Measurements from ENCODE around the gene TMEM87B. TPM values are rescaled to one million over a fixed set of nuclear protein-coding genes. Genes with fewer than 3 reads are reported as not detected.
A peak's percentile ranks its signal among the peaks of the same experiment; 100 is the strongest.

TMEM87B gene
- 13.7 TPM for polyA plus RNA-seq (ENCODE audit: insufficient read length)

DNA sequence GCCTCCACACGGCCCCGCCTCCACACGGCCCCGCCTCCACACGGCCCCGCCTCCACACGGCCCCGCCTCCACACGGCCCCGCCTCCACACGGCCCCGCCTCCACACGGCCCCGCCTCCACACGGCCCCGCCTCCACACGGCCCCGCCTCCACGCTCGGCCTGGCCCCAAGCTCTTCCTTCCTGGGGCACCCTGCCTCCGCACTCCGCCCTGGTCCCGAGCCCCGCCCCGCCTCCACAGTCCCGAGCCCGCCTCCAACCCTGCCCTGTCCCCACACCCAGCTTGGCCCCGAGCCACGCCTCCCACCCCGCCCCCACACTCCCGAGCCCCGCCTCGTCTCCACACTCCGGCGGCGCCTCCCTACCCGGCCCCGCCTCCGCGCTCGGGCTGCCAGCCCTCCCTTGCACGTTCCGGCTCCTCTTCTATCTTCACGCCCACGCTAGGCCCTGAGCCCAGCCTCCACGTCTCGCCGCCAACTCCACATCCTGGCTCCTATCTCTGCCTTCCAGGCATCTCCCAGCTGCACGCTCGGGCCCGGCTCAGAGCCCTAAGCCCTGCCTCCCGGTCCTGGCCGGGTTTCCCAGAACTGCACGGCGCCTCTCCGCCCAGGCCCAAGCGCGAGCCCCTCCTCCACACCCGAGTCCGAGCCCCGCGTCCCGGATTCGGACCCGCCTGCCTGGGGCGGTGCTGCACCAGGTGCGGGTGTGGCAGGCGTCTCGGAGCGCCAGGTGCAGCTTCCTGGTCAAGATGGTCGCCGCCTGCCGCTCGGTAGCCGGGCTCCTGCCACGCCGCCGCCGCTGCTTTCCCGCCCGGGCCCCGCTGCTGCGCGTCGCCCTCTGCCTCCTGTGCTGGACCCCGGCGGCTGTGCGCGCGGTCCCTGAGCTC is at the start of gene TMEM87B:
Gene TMEM87B (plus strand): TSS at position 423 of the 883 bp plus-strand sequence. CDS start 323 bp downstream, at position 746.
- DNase-seq, result peak; percentile 99

DNA sequence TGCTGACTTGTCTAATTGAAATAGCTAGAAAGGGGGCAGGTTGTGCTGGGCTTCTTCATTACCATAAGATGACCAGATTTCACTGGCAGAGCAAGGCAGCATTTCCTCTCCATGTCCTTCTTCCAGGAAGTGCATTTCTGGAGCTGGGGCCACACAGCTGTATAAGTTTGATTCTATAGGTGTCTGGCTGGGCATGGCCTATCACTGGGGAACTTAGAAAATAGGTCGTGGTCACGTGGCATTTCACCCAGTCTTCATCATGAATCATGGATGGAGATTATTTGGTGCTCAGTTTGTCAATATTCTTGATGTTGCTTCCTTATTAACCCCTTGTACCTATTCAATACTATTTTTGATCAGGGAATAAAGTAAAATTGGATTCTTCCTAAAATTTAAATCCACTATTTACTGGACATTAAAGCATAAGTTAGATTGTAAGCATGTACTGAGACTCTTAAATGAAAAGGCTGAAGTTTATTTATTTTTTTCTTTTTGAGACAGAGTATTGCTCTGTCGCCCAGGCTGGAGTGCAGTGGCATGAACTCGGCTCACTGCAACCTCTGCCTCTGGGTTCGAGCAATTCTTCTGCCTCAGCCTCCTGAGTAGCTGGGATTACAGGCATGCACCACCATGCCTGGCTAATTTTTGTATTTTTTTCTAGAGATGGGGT is 49.5 kb upstream of the TMEM87B start:
- no peak for DNase-seq

- DNase-seq, result no peak
Observed at GRCh38 chr2:112006076-112006410, 49.0 kb upstream of the TMEM87B start.

- no peak for DNase-seq
Observed at GRCh38 chr2:112007493-112007892, 47.6 kb upstream of the TMEM87B start.

DNA sequence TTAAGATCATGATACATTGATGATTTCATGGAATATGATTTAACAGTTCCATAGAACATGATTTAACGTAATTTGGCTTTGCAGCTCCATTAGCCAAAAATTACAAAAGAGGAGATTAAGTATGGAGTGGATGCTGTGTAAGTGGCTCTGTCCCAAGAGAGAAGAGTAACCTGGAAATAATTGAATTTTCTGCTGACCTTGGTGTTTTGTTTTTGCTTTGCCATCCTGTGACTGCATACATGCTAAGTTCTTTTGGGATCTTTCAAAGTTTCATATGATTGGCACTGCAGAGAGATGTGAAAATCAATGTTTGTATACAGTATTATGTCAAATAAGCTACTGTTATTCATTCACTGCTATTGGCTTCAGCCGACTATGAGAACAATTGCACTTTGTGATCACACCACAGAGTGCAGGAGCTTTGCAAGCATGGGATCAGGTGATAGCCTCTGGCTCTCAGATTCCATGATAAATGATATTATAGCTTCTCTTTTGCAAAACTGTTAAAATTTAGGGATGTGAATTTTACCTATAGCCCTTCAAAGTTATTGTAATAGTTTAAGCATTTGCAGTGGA is 46.1 kb upstream of the TMEM87B start:
- no peak for DNase-seq

- no peak for DNase-seq
Observed at GRCh38 chr2:112010751-112011150, 44.3 kb upstream of the TMEM87B start.

DNA sequence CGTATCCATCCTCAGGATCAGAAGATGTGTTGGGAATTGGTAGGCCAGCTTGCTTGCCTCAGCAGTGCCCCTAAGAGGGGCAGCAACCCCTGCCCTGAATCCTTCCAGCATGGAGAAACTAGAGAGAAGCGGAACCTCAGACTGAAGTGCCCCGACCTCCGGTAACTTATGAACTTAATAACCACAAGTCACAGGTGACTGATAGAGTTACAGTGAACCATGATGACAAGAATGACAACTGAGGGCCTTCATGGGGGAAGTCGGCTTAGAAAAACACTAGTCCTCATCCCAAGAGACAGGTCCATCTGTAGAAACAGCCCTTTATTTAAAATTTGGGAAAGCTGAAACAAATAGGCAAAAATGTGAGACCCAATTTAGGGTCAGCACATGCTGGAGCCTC is 42.5 kb upstream of the TMEM87B start:
- no peak for DNase-seq

DNA sequence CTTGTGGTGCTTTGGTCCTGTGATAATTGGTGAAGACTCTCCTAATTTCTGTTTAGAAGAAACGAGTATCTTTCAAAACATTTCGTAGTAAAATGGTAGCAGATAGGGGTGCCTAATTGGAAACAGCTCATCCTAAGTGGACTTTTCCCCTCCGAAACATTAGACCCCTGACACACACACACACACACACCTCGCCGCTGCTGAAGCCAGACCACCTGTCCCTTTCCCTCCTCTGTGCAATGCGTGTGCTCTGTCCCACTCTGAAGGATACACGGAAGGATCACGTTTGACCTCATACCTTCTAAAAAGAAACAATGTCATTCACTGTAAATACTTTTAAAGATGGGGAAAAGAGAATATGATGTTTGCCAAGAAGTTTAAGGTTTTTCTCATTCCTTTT is 36.2 kb upstream of the TMEM87B start:
- DNase-seq, result no peak

GRCh38 chr2:112019569-112019982 is 35.5 kb upstream of the TMEM87B start:
- no peak for DNase-seq

GRCh38 chr2:112020561-112020960 is 34.5 kb upstream of the TMEM87B start:
- no peak for DNase-seq

DNA sequence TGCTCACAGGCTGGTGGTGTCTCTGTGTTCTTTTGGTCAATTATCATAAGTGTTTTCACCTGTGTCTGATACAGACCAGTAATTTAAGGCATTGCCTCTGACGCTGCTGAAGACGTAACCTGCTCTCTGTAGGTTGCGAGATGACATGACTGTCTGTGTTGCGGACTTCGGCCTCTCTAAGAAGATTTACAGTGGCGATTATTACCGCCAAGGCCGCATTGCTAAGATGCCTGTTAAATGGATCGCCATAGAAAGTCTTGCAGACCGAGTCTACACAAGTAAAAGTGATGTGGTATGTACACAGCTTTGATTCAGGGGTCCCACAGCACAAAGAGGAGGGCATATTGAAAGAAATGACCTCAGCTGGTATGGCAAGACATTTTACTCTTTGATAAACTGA is 33.8 kb upstream of the TMEM87B start:
- DNase-seq, result no peak

DNA sequence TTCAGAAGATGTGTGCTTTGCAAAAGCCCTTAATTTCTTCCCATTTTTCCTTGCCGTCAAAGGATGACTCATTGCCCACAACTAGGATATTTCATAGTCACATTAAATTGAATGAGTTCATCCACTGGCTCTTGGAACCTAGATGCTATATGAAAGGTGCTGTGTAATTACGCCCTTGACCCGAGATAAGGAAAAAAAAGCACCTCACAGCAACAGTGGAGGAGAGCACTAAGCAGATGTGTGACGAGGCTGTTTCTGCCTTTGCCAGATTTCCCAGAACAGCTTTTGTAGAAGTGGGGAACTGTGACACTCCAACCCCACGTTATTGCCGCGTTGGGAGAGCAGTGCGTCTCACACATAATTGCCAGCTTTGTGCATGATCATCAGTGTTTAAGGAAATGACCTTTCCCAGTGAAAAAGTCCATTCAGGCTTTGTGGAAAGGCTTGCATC is 33.3 kb upstream of the TMEM87B start:
- DNase-seq, result no peak

- no peak for DNase-seq
Observed at GRCh38 chr2:112023707-112024106, 31.4 kb upstream of the TMEM87B start.

DNA sequence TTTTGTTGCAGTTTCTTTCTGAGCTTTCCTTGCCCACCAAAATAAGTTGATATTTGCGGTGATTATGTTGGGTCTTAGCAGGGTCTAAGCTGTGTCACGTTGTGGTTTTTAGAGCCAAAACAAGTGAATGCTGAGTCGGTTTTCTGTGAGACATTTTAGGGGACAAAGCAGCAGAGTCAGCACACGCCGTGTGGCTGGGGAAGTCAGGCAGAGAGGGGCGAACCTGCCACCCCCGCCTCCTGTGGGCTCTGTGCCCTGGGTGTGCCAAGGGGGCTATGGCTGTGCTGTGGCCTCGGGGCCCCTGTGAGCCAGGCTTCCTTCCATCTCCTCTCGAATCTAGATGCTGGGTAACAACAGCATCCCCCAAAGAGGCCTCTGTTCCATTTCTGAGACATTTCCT is 30.8 kb upstream of the TMEM87B start:
- DNase-seq, result no peak

DNA sequence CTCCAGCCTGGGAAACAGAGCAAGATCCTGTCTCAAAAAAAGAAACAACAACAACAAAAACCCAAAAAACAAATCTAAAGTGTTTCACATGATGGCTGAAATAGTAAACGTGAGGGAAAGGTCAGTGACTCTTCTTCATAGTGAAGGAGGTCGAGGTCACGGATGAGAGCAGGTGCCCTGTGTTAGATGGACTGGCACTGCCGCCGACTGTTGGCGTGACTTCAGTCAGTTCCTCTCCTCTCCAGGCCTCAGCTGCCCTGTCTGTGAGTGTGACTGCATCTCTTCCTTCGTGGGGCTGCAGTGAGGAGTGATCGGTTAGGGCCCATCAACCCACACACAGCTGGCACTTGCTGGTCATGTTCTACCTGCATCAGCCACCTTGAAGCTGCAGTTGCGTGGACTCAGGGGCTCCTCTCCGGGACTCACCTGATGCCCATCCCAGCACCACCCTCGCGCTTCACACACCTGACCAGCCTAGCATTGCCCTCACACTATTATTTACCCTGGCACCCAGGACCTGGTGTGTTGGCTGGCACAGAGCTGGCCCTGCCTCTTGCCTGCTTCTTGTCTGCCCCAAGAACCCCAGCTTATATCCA is 30.1 kb upstream of the TMEM87B start:
- DNase-seq, result no peak

GRCh38 chr2:112026509-112026908 is 28.6 kb upstream of the TMEM87B start:
- no peak for DNase-seq

DNA sequence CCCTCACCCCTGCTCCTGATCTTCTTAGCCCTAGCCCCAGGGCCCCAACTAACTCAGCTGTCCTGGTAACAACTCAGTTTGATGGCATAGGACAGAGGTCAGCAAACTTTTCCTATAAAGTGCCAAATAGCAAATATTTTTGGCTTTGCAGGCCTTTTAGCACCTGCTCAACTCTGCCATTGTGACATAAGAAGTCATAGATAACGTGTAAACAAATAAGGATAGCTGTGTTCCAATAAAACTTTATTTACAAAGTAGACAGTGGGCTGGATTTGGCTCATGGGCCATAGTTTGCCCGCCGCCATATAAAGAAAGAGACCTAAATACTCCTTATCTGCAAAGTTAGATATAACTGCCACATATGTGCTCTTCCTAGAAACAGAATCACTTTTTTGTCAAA is 27.3 kb upstream of the TMEM87B start:
- no peak for DNase-seq

DNA sequence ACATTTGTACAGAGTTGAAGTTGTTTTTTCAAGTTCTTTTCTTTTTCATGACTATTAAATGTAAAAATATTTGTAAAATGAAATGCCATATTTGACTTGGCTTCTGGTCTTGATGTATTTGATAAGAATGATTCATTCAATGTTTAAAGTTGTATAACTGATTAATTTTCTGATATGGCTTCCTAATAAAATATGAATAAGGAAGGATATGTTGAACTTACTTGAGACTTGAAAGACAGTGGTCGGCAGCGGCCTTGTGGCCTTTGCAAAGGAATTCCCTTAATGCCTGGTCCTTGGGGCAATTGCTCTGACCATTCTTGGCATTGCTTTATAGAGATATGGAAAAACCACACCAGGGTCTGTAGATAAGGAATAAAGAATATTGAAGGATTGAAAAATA is 25.9 kb upstream of the TMEM87B start:
- DNase-seq, result no peak

- peak; percentile 38 for DNase-seq
Observed at GRCh38 chr2:112031473-112032223, 23.4 kb upstream of the TMEM87B start.

DNA sequence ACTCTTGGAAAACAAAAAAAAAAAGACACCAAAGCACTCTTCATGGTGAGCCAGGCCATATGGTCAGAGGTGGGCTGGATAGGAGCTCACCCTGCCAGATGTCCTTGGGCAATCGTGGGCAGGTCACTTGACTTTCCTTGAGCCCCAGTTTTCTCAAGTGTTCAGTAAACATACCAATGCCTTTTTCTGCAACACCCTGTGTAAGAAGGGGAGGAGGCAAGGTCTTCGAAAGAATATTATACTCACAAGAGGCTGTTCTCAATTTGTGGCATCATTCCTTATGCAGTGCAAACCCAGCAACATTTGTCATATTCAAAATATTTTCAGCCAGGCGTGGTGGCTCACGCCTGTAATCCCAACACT is 22.9 kb upstream of the TMEM87B start:
- DNase-seq, result no peak

- DNase-seq, result no peak
Observed at GRCh38 chr2:112032689-112033465, 22.2 kb upstream of the TMEM87B start.

DNA sequence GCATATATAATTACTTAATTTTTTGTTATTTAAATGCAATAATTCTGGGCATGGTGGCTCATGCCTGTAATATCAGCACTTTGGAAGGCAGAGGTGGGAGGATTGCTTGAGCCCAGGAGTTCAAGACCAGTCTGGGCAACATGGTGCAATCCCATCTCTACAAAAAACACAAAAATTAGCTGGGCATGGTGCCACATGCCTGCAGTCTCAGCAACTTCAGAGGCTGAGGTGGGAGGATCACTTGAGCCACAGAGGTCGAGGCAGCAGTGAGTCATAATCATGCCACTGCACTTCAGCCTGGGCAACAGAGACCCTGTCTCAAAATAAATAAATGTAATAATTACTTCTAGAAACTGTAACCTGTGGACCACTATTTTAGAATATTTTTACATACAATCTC is 21.5 kb upstream of the TMEM87B start:
- no peak for DNase-seq
